HEK293 (cell line): ENCODE data around the gene CMPK1.

Source experiments
- CTCF ChIA-PET: fragments of 350-600 bp; formaldehyde crosslinking; extraction: SDS; loops from one replicate; lab custom pipeline; 2021; ENCODE audit warnings: antibody characterized with exemption; lab: Yijun Ruan, JAX
- POLR2A ChIA-PET: fragments of 300-600 bp; formaldehyde crosslinking; extraction: SDS; loops from one replicate; lab custom pipeline; 2020; ENCODE audit warnings: antibody characterized with exemption, inconsistent platforms; lab: Yijun Ruan, JAX
- H3K27ac ChIP-seq: fragments of 200-500 bp; sonication (Bioruptor generic); 2 replicates; pipeline ENCODE4 v1.5.1; 2014; ENCODE audit warnings: low read depth, low read length, control low read depth, inconsistent platforms; ENCODE audit errors: extremely low read depth
- H3K36me3 ChIP-seq, 2 experiments: fragments of 200-500 bp in 1 of 2; sonication (Bioruptor generic) in 1 of 2; 1 replicate in 1 of 2; 2 replicates in 1 of 2; pipeline ENCODE4 v1.5.1; 2014 to 2017; ENCODE audit warnings: inconsistent platforms in 2 of 2, low read length in 2 of 2; ENCODE audit not compliant: control insufficient read depth in 2 of 2, insufficient read depth in 1 of 2
- H3K4me1 ChIP-seq: fragments of 200-500 bp; sonication (Bioruptor generic); 2 replicates; pipeline ENCODE4 v1.5.1; 2014; ENCODE audit warnings: mild to moderate bottlenecking, low read length, inconsistent platforms; ENCODE audit not compliant: control insufficient read depth, insufficient read depth
- H3K4me3 ChIP-seq: 2 replicates; pipeline ENCODE4 v1.5.1; 2011; ENCODE audit warnings: low read depth, mild to moderate bottlenecking, control low read depth, low read length, moderate library complexity
- H3K9me3 ChIP-seq: fragments of 200-500 bp; sonication (Bioruptor generic); 2 replicates; pipeline ENCODE4 v1.5.1; 2014; ENCODE audit warnings: low read depth, low read length, inconsistent platforms; ENCODE audit not compliant: control insufficient read depth, insufficient read depth
- GLIS1 ChIP-seq: fragments of 450-650 bp; formaldehyde crosslinking; IDR thresholded peaks from 2 replicates; pipeline ENCODE4 v1.5.1; 2016; ENCODE audit warnings: missing biosample characterization, missing genetic modification characterization
- GLIS2 ChIP-seq: fragments of 450-650 bp; formaldehyde crosslinking; IDR thresholded peaks from 2 replicates; pipeline ENCODE4 v1.5.1; 2016; ENCODE audit warnings: missing biosample characterization, missing genetic modification characterization
- KLF16 ChIP-seq: fragments of 450-650 bp; formaldehyde crosslinking; IDR thresholded peaks from 2 replicates; pipeline ENCODE4 v1.5.1; 2017; ENCODE audit warnings: missing biosample characterization, missing genetic modification characterization
- KLF17 ChIP-seq: fragments of 450-650 bp; formaldehyde crosslinking; IDR thresholded peaks from 2 replicates; pipeline ENCODE4 v1.5.1; 2016; ENCODE audit warnings: missing biosample characterization, missing genetic modification characterization
- OSR2 ChIP-seq: fragments of 450-650 bp; formaldehyde crosslinking; IDR thresholded peaks from 2 replicates; pipeline ENCODE4 v1.5.1; 2016; ENCODE audit warnings: missing biosample characterization, missing genetic modification characterization
- WT1 ChIP-seq: fragments of 450-650 bp; formaldehyde crosslinking; IDR thresholded peaks from 2 replicates; pipeline ENCODE4 v1.5.1; 2016; ENCODE audit warnings: missing biosample characterization, missing genetic modification characterization
- ZBTB21 ChIP-seq: fragments of 450-650 bp; formaldehyde crosslinking; IDR thresholded peaks from 2 replicates; pipeline ENCODE4 v1.5.1; 2017; ENCODE audit warnings: missing biosample characterization, missing genetic modification characterization
- ZFHX2 ChIP-seq: fragments of 450-650 bp; formaldehyde crosslinking; conservative IDR thresholded peaks from 2 replicates; pipeline ENCODE4 v1.5.1; 2016; ENCODE audit warnings: missing biosample characterization, missing genetic modification characterization
- ZNF10 ChIP-seq: fragments of 450-650 bp; formaldehyde crosslinking; IDR thresholded peaks from 2 replicates; pipeline ENCODE4 v1.5.1; 2017; ENCODE audit warnings: missing biosample characterization, missing genetic modification characterization
- ZNF140 ChIP-seq: fragments of 450-650 bp; formaldehyde crosslinking; IDR thresholded peaks from 2 replicates; pipeline ENCODE4 v1.5.1; 2016; ENCODE audit warnings: missing biosample characterization, missing genetic modification characterization
- ZNF155 ChIP-seq: fragments of 450-650 bp; formaldehyde crosslinking; IDR thresholded peaks from 2 replicates; pipeline ENCODE4 v1.5.1; 2016; ENCODE audit warnings: missing biosample characterization, missing genetic modification characterization
- ZNF169 ChIP-seq: fragments of 450-650 bp; formaldehyde crosslinking; IDR thresholded peaks from 2 replicates; pipeline ENCODE4 v1.5.1; 2016; ENCODE audit warnings: missing biosample characterization, missing genetic modification characterization
- ZNF19 ChIP-seq: fragments of 450-650 bp; formaldehyde crosslinking; IDR thresholded peaks from 2 replicates; pipeline ENCODE4; 2016; ENCODE audit warnings: missing biosample characterization, missing genetic modification characterization, low read depth
- ZNF24 ChIP-seq: fragments of 450-650 bp; formaldehyde crosslinking; IDR thresholded peaks from 2 replicates; pipeline ENCODE4 v1.5.1; 2016; ENCODE audit warnings: missing biosample characterization, missing genetic modification characterization
- ZNF48 ChIP-seq: fragments of 450-650 bp; formaldehyde crosslinking; IDR thresholded peaks from 2 replicates; pipeline ENCODE4 v1.5.1; 2016; ENCODE audit warnings: missing biosample characterization, missing genetic modification characterization
- ZNF530 ChIP-seq: fragments of 450-650 bp; formaldehyde crosslinking; IDR thresholded peaks from 2 replicates; pipeline ENCODE4 v1.5.1; 2016; ENCODE audit warnings: low read depth, missing biosample characterization, missing genetic modification characterization
- ZNF580 ChIP-seq: fragments of 450-650 bp; formaldehyde crosslinking; IDR thresholded peaks from 2 replicates; pipeline ENCODE4 v1.5.1; 2016; ENCODE audit warnings: missing biosample characterization, missing genetic modification characterization
- ZNF585B ChIP-seq: fragments of 450-650 bp; formaldehyde crosslinking; IDR thresholded peaks from 2 replicates; pipeline ENCODE4 v1.5.1; 2016; ENCODE audit warnings: missing biosample characterization, missing genetic modification characterization
- ZNF600 ChIP-seq: fragments of 450-650 bp; formaldehyde crosslinking; IDR thresholded peaks from 2 replicates; pipeline ENCODE4 v1.5.1; 2016; ENCODE audit warnings: missing biosample characterization, missing genetic modification characterization
- ZNF621 ChIP-seq: fragments of 450-650 bp; formaldehyde crosslinking; IDR thresholded peaks from 2 replicates; pipeline ENCODE4 v1.5.1; 2017; ENCODE audit warnings: missing biosample characterization, missing genetic modification characterization
- ZNF660 ChIP-seq: fragments of 450-650 bp; IDR thresholded peaks from 2 replicates; pipeline ENCODE4 v1.5.1; 2018; ENCODE audit warnings: missing biosample characterization, mild to moderate bottlenecking, missing genetic modification characterization
- ZNF664 ChIP-seq: fragments of 450-650 bp; formaldehyde crosslinking; IDR thresholded peaks from 2 replicates; pipeline ENCODE4 v1.5.1; 2016; ENCODE audit warnings: missing biosample characterization, missing genetic modification characterization
- ZNF701 ChIP-seq: fragments of 450-650 bp; formaldehyde crosslinking; IDR thresholded peaks from 2 replicates; pipeline ENCODE4 v1.5.1; 2016; ENCODE audit warnings: missing biosample characterization, missing genetic modification characterization
- ZNF704 ChIP-seq: fragments of 450-650 bp; formaldehyde crosslinking; IDR thresholded peaks from 2 replicates; pipeline ENCODE4 v1.5.1; 2016; ENCODE audit warnings: missing biosample characterization, missing genetic modification characterization
- ZNF747 ChIP-seq: fragments of 450-650 bp; formaldehyde crosslinking; IDR thresholded peaks from 2 replicates; pipeline ENCODE4 v1.5.1; 2016; ENCODE audit warnings: missing biosample characterization, missing genetic modification characterization
- ZNF76 ChIP-seq: fragments of 450-650 bp; formaldehyde crosslinking; IDR thresholded peaks from 2 replicates; pipeline ENCODE4; 2016; ENCODE audit warnings: low read depth, missing biosample characterization, missing genetic modification characterization, borderline replicate concordance
- ZSCAN16 ChIP-seq: fragments of 450-650 bp; formaldehyde crosslinking; IDR thresholded peaks from 2 replicates; pipeline ENCODE4 v1.5.1; 2016; ENCODE audit warnings: missing biosample characterization, missing genetic modification characterization
- ZSCAN23 ChIP-seq: fragments of 450-650 bp; formaldehyde crosslinking; IDR thresholded peaks from 2 replicates; pipeline ENCODE4 v1.5.1; 2016; ENCODE audit warnings: missing biosample characterization, missing genetic modification characterization
- ZSCAN30 ChIP-seq: fragments of 450-650 bp; IDR thresholded peaks from 2 replicates; pipeline ENCODE4 v1.5.1; 2018; ENCODE audit warnings: missing biosample characterization, mild to moderate bottlenecking, missing genetic modification characterization, moderate library complexity
- ZSCAN4 ChIP-seq: fragments of 450-650 bp; formaldehyde crosslinking; IDR thresholded peaks from 2 replicates; pipeline ENCODE4 v1.5.1; 2017; ENCODE audit warnings: missing biosample characterization, missing genetic modification characterization

Gene CMPK1

GRCh38 chr1:47401761-47402160 is 68.2 kb downstream of the CMPK1 start:
- TF ChIP-seq KLF17 (tag by site-specific recombination) (no peak), ZNF660 (tag by site-specific recombination) (no peak), ZNF585B (tag by site-specific recombination) (no peak), ZSCAN16 (tag by site-specific recombination) (no peak), ZNF704 (tag by site-specific recombination) (no peak), ZNF155 (tag by site-specific recombination) (no peak), KLF16 (tag by site-specific recombination) (no peak), ZNF664 (tag by site-specific recombination) (no peak)
- ChIA-PET CTCF (interaction anchor here (0.5 to 5.3 kb wide), 5 partner anchors 12 to 187 kb away, joined by 3 to 32 read pairs (median 6); partner anchors contain the start of gene FOXD2), POLR2A (interaction anchor here (1.0 kb wide), 1 partner anchor 13 kb away, joined by 3 read pairs; no protein-coding TSS in a partner anchor)
- Histone ChIP-seq H3K36me3 (no peaks in the 10 kb centered on the region), H3K27ac (no peak overlapping the region), H3K9me3 (no peaks in the 10 kb centered on the region), H3K4me3 (no peak overlapping the region), H3K4me1 (no peaks in the 10 kb centered on the region)

GRCh38 chr1:47402591-47402990 is 69.0 kb downstream of the CMPK1 start:
- H3K4me1 ChIP-seq: no peaks in the 10 kb centered on the region
- no peaks in the 10 kb centered on the region for H3K36me3 ChIP-seq
- no peak overlapping the region for H3K27ac ChIP-seq
- CTCF ChIA-PET: interaction anchor here (0.6 to 2.1 kb wide), 5 partner anchors 14 to 324 kb away, joined by 3 to 9 read pairs (median 6); partner anchors contain the start of gene FOXD2
- H3K9me3 ChIP-seq: no peaks in the 10 kb centered on the region
- no peak overlapping the region for H3K4me3 ChIP-seq
- POLR2A ChIA-PET: no interaction called here
- no peak for TF ChIP-seq ZNF747 (tag by site-specific recombination)
- no peak for TF ChIP-seq ZNF600
- TF ChIP-seq ZNF76: no peak
- TF ChIP-seq ZSCAN23 (tag by site-specific recombination): no peak
- TF ChIP-seq ZFHX2 (tag by site-specific recombination): no peak
- TF ChIP-seq ZNF10: no peak
- no peak for TF ChIP-seq ZNF530 (tag by site-specific recombination)
- TF ChIP-seq WT1: no peak
- no peak for TF ChIP-seq ZNF621 (tag by site-specific recombination)
- no peak for TF ChIP-seq GLIS1 (tag by site-specific recombination)
- TF ChIP-seq ZNF48 (tag by site-specific recombination): no peak
- TF ChIP-seq, all 188 proteins: peak for 0

- CTCF ChIA-PET: interaction anchor here (1.6 to 2.1 kb wide), 3 partner anchors 15 to 323 kb away, joined by 5 to 9 read pairs (median 9); no protein-coding TSS in a partner anchor
- Histone ChIP-seq H3K27ac (no peak overlapping the region), H3K4me3 (no peak overlapping the region), H3K4me1 (no peaks in the 10 kb centered on the region), H3K36me3 (no peaks in the 10 kb centered on the region), H3K9me3 (no peaks in the 10 kb centered on the region)
- POLR2A ChIA-PET: no interaction called here
- TF ChIP-seq OSR2: no peak
- TF ChIP-seq ZSCAN30: no peak
- TF ChIP-seq ZBTB21 (tag by site-specific recombination): no peak
- no peak for TF ChIP-seq ZNF169 (tag by site-specific recombination)
- no peak for TF ChIP-seq GLIS2 (tag by site-specific recombination)
- TF ChIP-seq ZNF580 (tag by site-specific recombination): no peak
- TF ChIP-seq ZNF701 (tag by site-specific recombination): no peak
- TF ChIP-seq ZNF19 (tag by site-specific recombination): no peak
- TF ChIP-seq ZNF140: no peak
- TF ChIP-seq ZNF24 (tag by site-specific recombination): no peak
- TF ChIP-seq ZSCAN4: no peak
These were observed 69.8 kb downstream of the CMPK1 start for GRCh38 chr1:47403321-47403910.
